ENCODE results near the gene NUP210L. TPM values are rescaled to one million over a fixed set of nuclear protein-coding genes. Genes with fewer than 3 reads are reported as not detected.
"Not testable (repeated sequence)": the region's sequence is repeated elsewhere in the genome, so short reads cannot be mapped to it uniquely, and the experiment has no call there.

Gene NUP210L
- total and polyA plus RNA-seq, 11 donors: 0.04 to 0.31 (median 0.05) TPM; not detected in 8

DNA sequence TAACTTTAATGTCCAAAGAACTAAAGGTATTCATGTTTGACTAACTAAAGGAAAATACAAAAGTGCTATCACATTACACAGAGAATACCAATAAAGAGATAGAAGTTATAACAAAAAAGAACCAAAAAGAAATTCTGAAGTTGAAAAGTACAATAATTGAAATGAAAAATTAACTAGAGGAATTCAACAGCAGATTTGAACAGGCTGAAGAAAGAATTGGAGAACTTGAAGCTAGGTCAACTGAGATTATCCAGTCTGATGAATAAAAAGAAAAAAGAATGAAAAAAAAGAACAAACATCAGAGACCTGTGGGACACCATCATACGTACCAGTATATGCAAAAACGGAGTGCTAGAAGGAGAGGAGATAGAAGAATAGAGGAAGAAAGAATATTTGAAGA is 78.5 kb downstream of the NUP210L start:
- 77 to 85% (median 79%) methylated on average over 2 of the region's 2 CpGs for WGBS, 4 donors
- Histone ChIP-seq H3K36me3 (no peaks in the 10 kb centered on the region), H3K27me3 (peaks cover 0 to 2% (median 0%) of the 10 kb centered on the region in 9 donors), H3K4me3 (no peak overlapping the region), H3K4me1 (no peaks in the 10 kb centered on the region), H3K9me3 (peaks cover 0 to 20% (median 7%) of the 10 kb centered on the region in 12 donors), H3K27ac (no peak overlapping the region)
- no peak for ATAC-seq
- no peak for TF ChIP-seq POLR2A (IDR thresholded peaks at IDR 0.05)
- TF ChIP-seq, protein P1, sequence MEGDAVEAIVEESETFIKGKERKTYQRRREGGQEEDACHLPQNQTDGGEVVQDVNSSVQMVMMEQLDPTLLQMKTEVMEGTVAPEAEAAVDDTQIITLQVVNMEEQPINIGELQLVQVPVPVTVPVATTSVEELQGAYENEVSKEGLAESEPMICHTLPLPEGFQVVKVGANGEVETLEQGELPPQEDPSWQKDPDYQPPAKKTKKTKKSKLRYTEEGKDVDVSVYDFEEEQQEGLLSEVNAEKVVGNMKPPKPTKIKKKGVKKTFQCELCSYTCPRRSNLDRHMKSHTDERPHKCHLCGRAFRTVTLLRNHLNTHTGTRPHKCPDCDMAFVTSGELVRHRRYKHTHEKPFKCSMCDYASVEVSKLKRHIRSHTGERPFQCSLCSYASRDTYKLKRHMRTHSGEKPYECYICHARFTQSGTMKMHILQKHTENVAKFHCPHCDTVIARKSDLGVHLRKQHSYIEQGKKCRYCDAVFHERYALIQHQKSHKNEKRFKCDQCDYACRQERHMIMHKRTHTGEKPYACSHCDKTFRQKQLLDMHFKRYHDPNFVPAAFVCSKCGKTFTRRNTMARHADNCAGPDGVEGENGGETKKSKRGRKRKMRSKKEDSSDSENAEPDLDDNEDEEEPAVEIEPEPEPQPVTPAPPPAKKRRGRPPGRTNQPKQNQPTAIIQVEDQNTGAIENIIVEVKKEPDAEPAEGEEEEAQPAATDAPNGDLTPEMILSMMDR (IDR thresholded peaks at IDR 0.05): no peak
- intact Hi-C loops (cut with DNase I): no loop called here
- DNase-seq: no peak

DNA sequence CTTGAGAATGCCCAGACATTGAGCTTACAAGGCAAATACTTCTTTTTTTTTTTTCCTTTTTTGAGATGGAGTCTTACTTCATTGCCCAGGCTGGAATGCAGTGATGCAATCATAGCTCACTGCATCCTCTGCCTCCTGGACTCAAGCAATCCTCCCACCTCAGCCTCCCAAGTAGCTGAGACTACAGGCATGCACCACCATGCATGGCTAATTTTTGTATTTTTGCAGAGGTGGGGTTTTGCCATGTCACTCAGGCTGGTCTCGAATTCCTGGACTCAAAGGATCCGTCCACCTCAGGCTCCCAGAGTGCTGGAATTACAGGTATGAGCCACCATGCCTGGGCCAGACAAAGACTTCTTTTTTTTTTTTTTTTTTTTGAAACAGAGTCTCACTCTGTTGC is 79.1 kb downstream of the NUP210L start:
- Histone ChIP-seq H3K9me3 (peaks cover 0 to 20% (median 7%) of the 10 kb centered on the region in 12 donors), H3K27ac (no peak overlapping the region), H3K4me3 (no peak overlapping the region), H3K27me3 (peaks cover 0 to 2% (median 0%) of the 10 kb centered on the region in 9 donors), H3K36me3 (no peaks in the 10 kb centered on the region), H3K4me1 (no peaks in the 10 kb centered on the region)
- intact Hi-C loops (cut with DNase I): no loop called here
- ATAC-seq (no peak), DNase-seq (no peak)
- WGBS, 4 donors: 71 to 78% (median 75%) methylated on average over 2 of the region's 2 CpGs
- no peak for TF ChIP-seq POLR2A (IDR thresholded peaks at IDR 0.05)
- TF ChIP-seq, protein P1 (IDR thresholded peaks at IDR 0.05): no peak

- no peaks in the 10 kb centered on the region for H3K36me3 ChIP-seq
- H3K9me3 ChIP-seq: no peaks in the 10 kb centered on the region
- no peak for TF ChIP-seq POLR2A (IDR thresholded peaks at IDR 0.05)
- ATAC-seq (no peak), DNase-seq (no peak)
- 80 to 100% (median 89%) methylated on average over 1 of the region's 1 CpG for WGBS, 4 donors
- H3K27ac ChIP-seq: no peak overlapping the region
- H3K27me3 ChIP-seq: peaks cover 0 to 6% (median 0%) of the 10 kb centered on the region in 9 donors
- intact Hi-C loops (cut with DNase I): no loop called here
- no peaks in the 10 kb centered on the region for H3K4me1 ChIP-seq
- no peak overlapping the region for H3K4me3 ChIP-seq
Observed at GRCh38 chr1:154062309-154062708, 92.6 kb downstream of the NUP210L start.

DNA sequence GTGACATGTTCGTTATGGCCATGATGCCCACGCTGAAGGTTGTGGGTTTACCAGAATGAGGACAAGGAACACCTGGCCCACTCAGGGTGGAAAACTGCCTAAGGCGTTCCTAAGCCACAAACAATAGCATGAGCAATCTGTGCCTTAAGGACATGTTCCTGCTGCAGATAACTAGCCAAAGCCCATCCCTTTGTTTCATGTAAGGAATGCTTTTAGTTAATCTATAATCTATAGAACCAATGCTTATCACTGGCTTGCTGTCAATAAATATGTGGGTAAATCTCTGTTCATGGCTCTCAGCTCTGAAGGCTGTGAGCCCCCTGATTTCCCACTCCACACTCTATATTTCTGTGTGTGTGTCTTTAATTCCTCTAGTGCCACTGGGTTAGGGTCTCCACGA is 107.4 kb downstream of the NUP210L start:
- 31 to 82% (median 36%) methylated on average over 4 of the region's 4 CpGs for WGBS, 4 donors
- H3K4me3 ChIP-seq; H3K36me3 ChIP-seq; ATAC-seq; intact Hi-C loops (cut with DNase I); DNase-seq; H3K27me3 ChIP-seq; H3K4me1 ChIP-seq; H3K27ac ChIP-seq; H3K9me3 ChIP-seq: not testable (repeated sequence)

GRCh38 chr1:154033697-154034096 is 121.2 kb downstream of the NUP210L start:
- peaks cover 0 to 17% (median 4%) of the 10 kb centered on the region in 12 donors for H3K9me3 ChIP-seq
- DNase-seq; intact Hi-C loops (cut with DNase I); H3K36me3 ChIP-seq; H3K27ac ChIP-seq; H3K4me1 ChIP-seq; H3K27me3 ChIP-seq; H3K4me3 ChIP-seq; ATAC-seq: not testable (repeated sequence)
- 94 to 100% (median 98%) methylated on average over 1 of the region's 1 CpG for WGBS, 4 donors

GRCh38 chr1:154019940-154020339 is 134.9 kb downstream of the NUP210L start:
- H3K27ac ChIP-seq: no peak overlapping the region
- H3K4me1 ChIP-seq: no peaks in the 10 kb centered on the region
- 89 to 100% (median 94%) methylated on average over 1 of the region's 1 CpG for WGBS, 4 donors
- DNase-seq (no peak), ATAC-seq (no peak)
- H3K36me3 ChIP-seq: no peaks in the 10 kb centered on the region
- H3K27me3 ChIP-seq: no peaks in the 10 kb centered on the region
- H3K4me3 ChIP-seq: no peak overlapping the region
- H3K9me3 ChIP-seq: no peaks in the 10 kb centered on the region
- intact Hi-C loops (cut with DNase I): no loop called here
- TF ChIP-seq, protein P1 (IDR thresholded peaks at IDR 0.05): no peak
- no peak for TF ChIP-seq POLR2A (IDR thresholded peaks at IDR 0.05)

All from heart left ventricle (tissue), 16 donors.